Astrocyte (in vitro differentiated cells and primary cell): ENCODE results near the gene GHSR.

ENCODE experiments used
- EZH2 ChIP-seq: IDR thresholded peaks from 2 replicates; pipeline ENCODE4 v1.6.1; 2012; ENCODE audit warnings: mild to moderate bottlenecking, low read length, inconsistent platforms; ENCODE audit not compliant: insufficient read depth
- TF ChIP-seq, protein P1 (sequence below): IDR thresholded peaks from 2 replicates; pipeline ENCODE4 v1.5.1; 2011; ENCODE audit warnings: low read depth, mild to moderate bottlenecking, inconsistent platforms, low read length, moderate library complexity; ENCODE audit not compliant: insufficient read depth

DNA sequence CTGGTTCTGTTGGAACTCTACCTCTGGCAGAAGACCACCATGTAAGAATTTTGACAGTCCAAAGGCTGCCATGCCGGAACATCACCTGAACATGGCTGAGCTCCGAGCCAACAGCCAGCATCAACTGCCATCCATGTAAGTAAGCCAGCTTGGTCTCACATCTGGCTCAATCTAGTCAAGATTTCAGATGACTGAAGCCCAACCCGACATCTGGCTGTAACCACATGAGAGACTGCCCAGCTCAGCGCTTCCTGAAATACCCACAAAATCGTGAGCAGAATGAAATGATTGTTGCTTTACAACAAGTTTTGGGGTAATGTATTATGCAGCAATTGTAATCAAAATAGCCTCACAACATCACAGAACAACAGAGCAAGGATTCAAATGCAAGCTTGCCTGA, 32.9 kb downstream of the GHSR start:
- TF ChIP-seq, protein P1, sequence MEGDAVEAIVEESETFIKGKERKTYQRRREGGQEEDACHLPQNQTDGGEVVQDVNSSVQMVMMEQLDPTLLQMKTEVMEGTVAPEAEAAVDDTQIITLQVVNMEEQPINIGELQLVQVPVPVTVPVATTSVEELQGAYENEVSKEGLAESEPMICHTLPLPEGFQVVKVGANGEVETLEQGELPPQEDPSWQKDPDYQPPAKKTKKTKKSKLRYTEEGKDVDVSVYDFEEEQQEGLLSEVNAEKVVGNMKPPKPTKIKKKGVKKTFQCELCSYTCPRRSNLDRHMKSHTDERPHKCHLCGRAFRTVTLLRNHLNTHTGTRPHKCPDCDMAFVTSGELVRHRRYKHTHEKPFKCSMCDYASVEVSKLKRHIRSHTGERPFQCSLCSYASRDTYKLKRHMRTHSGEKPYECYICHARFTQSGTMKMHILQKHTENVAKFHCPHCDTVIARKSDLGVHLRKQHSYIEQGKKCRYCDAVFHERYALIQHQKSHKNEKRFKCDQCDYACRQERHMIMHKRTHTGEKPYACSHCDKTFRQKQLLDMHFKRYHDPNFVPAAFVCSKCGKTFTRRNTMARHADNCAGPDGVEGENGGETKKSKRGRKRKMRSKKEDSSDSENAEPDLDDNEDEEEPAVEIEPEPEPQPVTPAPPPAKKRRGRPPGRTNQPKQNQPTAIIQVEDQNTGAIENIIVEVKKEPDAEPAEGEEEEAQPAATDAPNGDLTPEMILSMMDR = no peak
- TF ChIP-seq EZH2 = no peak
